Stimulated activated memory B cell treated with anti-CD40 and anti-IgM and Interleukin-4, amounts not matched to agents 10 μg/mL and 1 μg/mL and 100 μg/mL, for 72 hours (primary cell): ENCODE data around the gene ISYNA1.

Experiments used
- ATAC-seq: fragments of 150-1000 bp; cut with Tn5 transposase; 2 replicates; pipeline ENCODE4 v1.10.0; 2021
- H3K27ac Mint-ChIP-seq: one replicate; pipeline ENCODE4 v1.8.0; 2022; ENCODE audit warnings: mild to moderate bottlenecking, mixed read lengths
- H3K27me3 Mint-ChIP-seq: one replicate; pipeline ENCODE4 v1.8.0; 2022; ENCODE audit warnings: mixed read lengths
- H3K36me3 Mint-ChIP-seq: one replicate; pipeline ENCODE4 v1.8.0; 2022; ENCODE audit warnings: mixed read lengths
- H3K4me1 Mint-ChIP-seq: one replicate; pipeline ENCODE4 v1.8.0; 2022; ENCODE audit warnings: mixed read lengths
- H3K4me3 Mint-ChIP-seq: one replicate; pipeline ENCODE4 v1.8.0; 2022; ENCODE audit warnings: mild to moderate bottlenecking, moderate library complexity, mixed read lengths
- H3K9me3 Mint-ChIP-seq: one replicate; pipeline ENCODE4 v1.8.0; 2022; ENCODE audit warnings: mixed read lengths

The ISYNA1 gene

DNA sequence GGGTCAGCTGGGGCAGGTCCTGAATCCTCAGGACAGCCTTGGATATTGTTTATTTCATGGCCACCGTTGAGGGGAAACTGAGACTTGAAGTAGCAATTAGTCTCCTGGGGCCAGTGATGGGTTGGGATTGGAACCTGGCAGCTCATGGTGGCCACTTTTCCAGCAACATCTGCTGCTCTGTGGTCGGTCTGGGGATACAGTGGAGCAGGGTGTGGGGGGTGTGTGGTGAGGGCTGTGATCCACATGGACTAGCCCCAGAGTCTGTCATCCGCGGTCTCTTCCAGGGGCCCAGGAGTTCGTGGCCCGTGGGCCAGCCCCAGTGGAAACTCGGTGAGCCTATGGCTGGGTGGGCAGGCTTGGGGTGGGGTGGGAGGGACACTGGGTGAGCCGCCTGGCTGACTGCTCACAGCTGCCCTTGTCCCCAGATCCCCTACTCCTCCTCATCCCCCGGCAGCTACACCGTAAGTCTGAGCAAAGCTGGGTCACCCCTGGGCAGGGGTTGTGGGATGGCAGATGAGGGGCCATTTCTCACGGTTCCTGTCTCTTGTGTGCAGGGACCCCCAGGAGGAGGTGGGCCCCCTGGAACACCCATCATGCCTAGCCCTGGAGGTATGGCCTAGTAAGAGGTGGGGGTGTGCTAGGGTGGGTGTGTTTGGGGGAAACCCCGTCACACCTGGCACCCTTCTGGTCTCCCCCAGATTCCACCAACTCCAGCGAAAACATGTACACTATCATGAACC is 5.5 kb downstream of the ISYNA1 start:
- no peaks in the 10 kb centered on the region for H3K9me3 Mint-ChIP-seq
- H3K36me3 Mint-ChIP-seq: no peaks in the 10 kb centered on the region
- peak overlapping the region; percentile 65 for H3K27ac Mint-ChIP-seq
- peak overlapping the region; percentile 75 for H3K4me3 Mint-ChIP-seq
- ATAC-seq: no peak
- H3K4me1 Mint-ChIP-seq: peaks cover 48% of the 10 kb centered on the region
- H3K27me3 Mint-ChIP-seq: no peaks in the 10 kb centered on the region

DNA sequence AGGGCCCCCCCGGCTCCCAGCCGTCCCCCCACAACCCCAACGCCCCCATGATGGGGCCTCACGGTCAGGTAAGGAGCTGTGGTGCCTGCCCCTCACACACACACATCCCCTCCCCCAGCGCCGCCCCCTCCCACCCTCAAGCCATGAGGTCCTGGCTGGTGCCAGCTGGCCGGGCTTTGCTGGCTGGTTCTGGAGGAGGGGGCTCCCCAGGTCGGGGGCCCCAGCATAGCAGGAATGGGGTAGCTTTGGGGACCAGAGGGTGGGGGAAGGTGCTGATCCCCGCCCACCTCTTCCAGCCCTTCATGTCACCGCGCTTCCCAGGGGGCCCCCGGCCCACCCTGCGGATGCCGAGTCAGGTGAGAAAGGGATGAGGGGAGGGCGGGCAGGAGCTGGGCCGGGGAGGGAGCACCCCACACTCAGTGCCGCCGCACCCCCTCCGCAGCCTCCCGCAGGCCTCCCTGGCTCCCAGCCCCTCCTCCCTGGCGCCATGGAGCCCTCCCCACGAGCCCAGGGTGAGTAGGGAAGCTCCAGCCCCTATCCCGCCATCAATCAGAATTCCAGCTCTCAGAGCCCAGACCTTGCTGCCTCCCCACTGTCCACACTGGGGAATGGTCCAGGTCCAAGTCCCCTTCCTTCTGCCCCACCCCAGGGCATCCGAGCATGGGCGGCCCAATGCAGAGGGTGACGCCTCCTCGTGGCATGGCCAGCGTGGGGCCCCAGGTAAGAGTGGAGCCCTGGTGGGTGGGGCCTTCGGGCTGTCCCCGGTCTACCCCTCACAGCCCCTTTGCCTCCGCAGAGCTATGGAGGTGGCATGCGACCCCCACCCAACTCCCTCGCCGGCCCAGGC is 6.4 kb downstream of the ISYNA1 start:
- no peaks in the 10 kb centered on the region for H3K9me3 Mint-ChIP-seq
- ATAC-seq: no peak
- H3K27ac Mint-ChIP-seq: no peak overlapping the region
- no peak overlapping the region for H3K4me3 Mint-ChIP-seq
- no peaks in the 10 kb centered on the region for H3K36me3 Mint-ChIP-seq
- peaks cover 48% of the 10 kb centered on the region for H3K4me1 Mint-ChIP-seq
- H3K27me3 Mint-ChIP-seq: no peaks in the 10 kb centered on the region

DNA sequence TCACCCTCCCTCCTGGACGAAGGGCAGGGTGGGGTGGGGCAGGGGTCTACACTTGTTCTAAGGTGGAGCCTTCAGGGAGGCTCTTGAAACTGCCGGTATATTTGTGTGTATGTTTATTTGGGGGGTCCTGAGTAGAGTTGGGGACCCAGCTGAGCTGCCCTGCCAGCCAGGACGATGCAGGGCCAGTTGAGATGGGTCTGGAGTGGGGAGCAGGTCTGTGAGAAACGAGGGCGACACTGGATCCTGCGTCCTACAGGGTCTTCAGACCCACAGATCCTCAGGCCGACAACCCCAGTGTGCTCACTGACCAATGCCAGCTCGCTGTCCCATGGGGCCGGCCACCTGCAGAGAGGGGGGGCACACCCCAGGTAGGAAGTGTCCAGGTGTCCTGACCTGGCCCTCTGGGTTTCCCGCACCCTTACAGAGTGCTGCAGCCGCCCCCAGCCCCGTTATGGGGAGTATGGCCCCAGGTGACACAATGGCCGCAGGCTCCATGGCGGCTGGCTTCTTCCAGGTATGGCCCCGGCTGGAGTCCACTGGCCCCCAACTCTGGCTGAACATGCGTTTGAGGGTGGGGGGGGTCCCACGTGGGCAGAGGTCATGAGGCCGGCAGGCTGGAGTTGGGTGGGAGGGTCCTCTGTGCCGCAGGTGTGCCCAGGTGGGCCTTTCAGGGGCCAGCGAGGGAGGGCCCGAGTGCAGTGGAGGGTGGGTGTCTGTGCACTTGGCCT is 7.4 kb downstream of the ISYNA1 start:
- no peak for ATAC-seq
- H3K4me1 Mint-ChIP-seq: peaks cover 44% of the 10 kb centered on the region
- H3K27me3 Mint-ChIP-seq: no peaks in the 10 kb centered on the region
- no peaks in the 10 kb centered on the region for H3K36me3 Mint-ChIP-seq
- no peaks in the 10 kb centered on the region for H3K9me3 Mint-ChIP-seq
- H3K4me3 Mint-ChIP-seq: peak overlapping the region; percentile 16
- H3K27ac Mint-ChIP-seq: no peak overlapping the region

DNA sequence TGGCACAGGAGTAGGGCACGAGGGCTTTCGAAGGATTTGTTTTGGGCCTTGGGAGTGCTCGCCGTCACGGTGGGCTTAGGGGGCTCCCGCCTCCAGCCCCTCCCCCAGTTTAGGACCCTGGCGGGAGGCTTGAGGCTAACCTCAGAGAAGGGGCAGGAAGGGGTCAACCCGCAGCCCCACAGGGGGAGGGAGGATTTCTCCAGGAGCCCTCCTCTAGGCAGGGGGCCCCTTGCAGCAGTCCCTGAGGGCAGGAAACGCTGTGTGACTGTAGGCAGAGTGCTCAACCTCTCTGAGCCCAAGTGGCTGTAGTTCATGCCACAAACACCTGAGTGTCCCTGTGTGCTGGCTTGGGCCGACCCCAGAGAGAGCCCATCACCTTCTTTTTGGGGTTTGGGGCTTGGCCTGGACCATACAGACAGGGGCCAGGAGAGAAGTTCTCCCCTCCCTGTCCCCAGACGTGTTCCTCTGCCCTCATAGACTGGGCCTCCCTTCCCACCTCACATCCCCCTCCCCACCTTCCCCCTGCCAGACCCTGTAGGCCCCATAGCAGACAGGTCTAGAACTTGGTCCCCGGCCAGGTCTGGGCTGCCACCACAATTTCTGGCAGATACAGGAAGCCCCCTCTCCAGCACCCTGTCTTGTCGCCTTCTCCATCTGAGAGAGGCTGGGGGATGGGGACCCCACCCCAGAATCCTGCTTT is 8.1 kb downstream of the ISYNA1 start:
- no peak for ATAC-seq
- no peaks in the 10 kb centered on the region for H3K9me3 Mint-ChIP-seq
- H3K4me3 Mint-ChIP-seq: peak overlapping the region; percentile 46
- no peaks in the 10 kb centered on the region for H3K36me3 Mint-ChIP-seq
- H3K4me1 Mint-ChIP-seq: peaks cover 43% of the 10 kb centered on the region
- H3K27me3 Mint-ChIP-seq: no peaks in the 10 kb centered on the region
- peak overlapping the region; percentile 66 for H3K27ac Mint-ChIP-seq

DNA sequence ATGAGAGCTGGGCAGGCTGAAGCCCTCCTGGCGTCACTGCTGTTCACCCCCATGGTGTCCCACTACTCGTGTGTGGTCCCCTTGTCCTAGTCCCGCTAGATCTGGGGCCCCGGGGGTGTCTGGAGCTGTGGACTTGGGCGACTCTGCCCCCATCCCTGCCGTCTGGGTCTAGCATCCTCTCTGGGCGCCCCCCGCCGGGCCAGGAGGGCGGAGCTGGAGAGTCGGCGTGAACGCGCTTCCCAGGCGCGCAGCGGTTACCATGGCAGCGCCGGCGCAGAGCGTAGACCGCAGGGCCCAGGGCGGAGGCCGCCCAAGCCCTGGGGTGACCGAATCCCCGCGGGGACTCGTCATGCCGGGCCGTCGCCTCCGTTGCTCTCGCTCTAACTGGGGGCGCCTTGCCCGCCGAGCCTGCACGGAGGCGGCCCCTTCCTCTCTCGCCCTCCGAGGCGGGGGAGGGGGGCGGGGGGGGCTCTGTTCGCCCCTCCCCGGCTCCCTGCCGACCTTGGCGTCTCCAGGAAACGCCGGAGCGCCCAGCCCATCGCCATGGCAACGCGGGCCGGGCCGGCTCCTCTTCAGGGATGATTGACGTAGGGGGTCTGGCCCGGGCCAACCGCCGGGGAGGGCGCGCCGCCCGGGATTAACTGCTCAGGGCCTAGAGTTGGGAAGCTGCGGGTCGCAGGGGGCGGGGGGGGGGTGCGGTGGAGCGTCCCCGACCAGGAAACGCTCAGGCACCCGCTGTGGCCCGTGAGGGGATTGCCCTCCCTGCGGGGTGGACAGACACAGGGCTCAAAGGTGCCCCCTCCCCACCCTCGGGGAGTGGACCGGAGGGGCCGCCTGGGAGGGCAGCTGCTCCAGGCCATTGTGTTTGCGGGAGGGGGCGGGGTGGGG is 8.9 kb downstream of the ISYNA1 start:
- Mint-ChIP-seq H3K36me3 (no peaks in the 10 kb centered on the region), H3K27me3 (no peaks in the 10 kb centered on the region), H3K27ac (peak overlapping the region; percentile 66), H3K9me3 (no peaks in the 10 kb centered on the region), H3K4me1 (peaks cover 41% of the 10 kb centered on the region), H3K4me3 (peak overlapping the region; percentile 66)
- peak; percentile 83 for ATAC-seq

DNA sequence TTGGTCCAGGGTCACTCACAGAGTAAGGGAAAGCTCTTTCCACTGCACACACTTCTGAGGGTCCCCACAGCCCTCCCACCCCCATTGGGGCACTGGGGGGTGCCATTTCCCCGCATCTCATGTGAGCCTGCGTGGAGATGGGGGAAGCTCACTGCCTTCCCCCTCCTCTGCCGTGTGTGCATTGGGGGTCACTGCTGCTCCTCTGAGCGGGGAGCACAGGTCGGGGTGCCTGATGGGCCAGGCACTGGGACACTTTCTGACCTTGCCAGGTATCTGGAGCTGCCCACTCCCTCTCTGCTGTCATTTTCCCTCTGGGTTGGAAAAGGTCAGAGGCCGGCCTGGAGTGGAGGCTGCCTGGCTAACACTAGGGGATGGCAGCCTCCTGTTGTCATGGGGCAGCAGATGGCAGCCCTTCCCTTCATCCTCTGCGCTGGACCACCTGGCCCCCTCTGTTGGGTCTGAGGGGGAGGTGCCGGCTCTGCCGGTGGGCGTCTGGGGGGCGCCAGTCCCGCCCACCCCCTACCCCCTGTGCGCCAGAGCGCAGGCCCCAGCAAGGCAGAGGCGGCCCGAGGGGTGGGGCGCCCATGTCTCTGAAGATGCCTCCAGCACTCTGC is 9.7 kb downstream of the ISYNA1 start:
- Mint-ChIP-seq H3K4me1 (peaks cover 43% of the 10 kb centered on the region), H3K27me3 (no peaks in the 10 kb centered on the region), H3K9me3 (no peaks in the 10 kb centered on the region), H3K27ac (peak overlapping the region; percentile 66), H3K4me3 (peak overlapping the region; percentile 66), H3K36me3 (no peaks in the 10 kb centered on the region)
- ATAC-seq: no peak

DNA sequence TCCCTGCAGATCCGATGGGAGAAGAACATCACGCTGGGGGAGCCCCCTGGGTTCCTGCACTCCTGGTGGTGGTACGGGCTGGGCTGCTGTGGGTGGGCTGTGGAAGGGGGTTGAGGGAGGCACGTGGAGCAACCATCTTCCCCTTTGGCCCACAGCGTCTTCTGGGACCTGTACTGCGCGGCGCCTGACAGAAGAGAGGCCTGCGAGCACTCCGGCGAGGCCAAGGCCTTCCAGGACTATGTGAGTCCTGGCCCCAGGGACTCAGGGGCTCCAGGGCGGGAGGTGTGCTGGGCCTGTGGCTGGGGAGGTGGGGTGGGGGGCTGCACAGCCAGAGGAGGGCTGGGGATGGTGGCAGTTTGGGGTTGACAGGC is 10.2 kb downstream of the ISYNA1 start:
- Mint-ChIP-seq H3K9me3 (no peaks in the 10 kb centered on the region), H3K27ac (no peak overlapping the region), H3K36me3 (no peaks in the 10 kb centered on the region), H3K4me3 (no peak overlapping the region), H3K4me1 (peaks cover 45% of the 10 kb centered on the region), H3K27me3 (no peaks in the 10 kb centered on the region)
- ATAC-seq: no peak

DNA sequence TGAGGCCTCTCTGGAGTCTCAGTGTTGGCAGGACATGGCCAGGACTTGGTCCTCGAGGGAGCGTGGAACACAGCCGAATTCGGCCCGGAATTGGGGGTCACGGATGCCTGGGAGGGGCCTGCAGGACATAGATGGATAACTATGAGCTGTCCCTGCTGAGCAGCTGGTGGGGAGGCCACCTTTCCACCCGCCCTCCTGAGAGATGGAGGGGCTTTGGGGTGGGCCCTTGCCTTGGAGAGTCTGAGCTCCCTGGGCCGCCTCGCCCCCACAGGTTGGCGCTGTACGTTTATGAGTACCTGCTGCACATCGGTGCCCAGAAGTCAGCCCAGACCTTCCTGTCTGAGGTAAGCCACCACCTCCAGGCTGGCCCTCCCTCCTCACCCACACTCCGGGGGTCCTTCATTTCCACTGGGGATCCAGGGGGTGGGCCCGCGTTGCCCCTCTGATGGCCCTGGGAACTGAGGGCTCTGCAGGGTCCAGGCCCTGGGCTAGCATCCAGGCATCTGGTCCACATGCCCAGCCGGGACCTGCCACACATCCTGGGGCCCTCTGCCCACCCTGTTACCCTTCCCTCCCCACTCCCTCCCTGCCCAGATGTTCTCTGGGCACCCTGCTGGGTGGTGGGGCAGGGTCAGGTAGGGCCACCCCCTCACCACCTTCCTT is 10.7 kb downstream of the ISYNA1 start:
- Mint-ChIP-seq H3K27ac (no peak overlapping the region), H3K9me3 (no peaks in the 10 kb centered on the region), H3K4me1 (peaks cover 47% of the 10 kb centered on the region), H3K36me3 (no peaks in the 10 kb centered on the region), H3K27me3 (no peaks in the 10 kb centered on the region), H3K4me3 (no peak overlapping the region)
- no peak for ATAC-seq

DNA sequence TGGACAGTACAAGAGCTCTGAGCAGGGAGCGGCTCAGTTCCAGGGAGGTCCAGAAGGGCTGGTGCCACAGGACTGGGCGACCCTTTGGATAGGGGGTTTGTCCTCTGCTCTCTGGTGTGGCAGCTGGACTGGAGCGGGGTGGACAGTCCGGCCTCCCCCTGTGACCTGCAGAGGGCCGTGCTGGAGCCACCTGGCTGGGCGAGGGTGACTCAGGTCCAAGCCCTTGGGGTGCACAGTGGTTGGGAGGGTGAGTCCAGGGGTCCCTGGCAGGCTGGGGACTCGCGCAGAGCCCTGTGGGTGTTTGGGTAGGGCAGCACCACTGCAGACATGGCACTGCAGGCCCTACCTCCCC is 11.5 kb downstream of the ISYNA1 start:
- Mint-ChIP-seq H3K27ac (no peak overlapping the region), H3K27me3 (no peaks in the 10 kb centered on the region), H3K4me3 (no peak overlapping the region), H3K4me1 (peaks cover 51% of the 10 kb centered on the region), H3K9me3 (no peaks in the 10 kb centered on the region), H3K36me3 (no peaks in the 10 kb centered on the region)
- ATAC-seq: no peak

DNA sequence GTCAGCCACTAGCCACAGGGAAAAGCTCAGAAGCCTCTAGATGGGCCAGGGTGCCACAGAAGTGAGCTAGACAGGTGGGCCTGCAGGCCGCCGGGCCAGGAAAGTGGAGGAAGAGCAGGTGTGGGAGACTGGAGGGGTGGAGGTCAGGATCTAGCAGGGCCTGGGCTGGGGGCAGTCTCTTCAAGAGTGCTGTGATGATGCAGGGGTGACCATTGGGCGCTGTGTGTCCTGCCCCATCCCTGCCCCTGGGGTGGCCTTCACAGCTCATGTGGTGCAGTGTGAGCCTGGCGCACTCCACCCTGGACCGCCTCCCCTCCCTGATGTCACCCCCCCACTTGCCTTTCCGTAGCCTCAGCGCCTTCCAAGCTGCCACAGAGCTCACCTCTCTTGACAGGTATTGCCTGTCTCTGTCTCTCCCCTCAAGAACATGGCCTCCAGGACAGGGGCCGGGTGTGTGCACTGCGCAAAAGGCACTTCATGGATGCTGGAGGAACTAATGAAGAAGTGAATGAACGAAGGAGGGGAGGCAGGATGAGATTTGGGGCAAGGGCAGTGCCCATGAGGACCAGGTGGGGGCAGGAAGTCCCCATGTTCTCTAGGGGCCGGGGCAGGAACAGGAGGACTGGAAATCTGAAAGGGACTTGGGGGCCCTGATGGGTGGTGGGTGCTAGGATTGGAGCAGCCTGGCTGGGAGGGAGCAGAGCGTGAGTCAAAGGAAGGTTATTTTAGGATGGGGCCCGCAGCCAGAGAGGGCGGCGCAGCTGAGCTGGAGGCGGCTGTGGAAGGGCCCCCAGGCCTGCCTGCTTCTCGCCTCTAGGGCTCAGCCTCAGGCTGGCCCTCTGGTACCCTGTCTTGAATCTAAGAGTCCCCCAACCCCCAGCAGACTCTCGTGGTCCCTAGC is 12.2 kb downstream of the ISYNA1 start:
- H3K27ac Mint-ChIP-seq: peak overlapping the region; percentile 2

DNA sequence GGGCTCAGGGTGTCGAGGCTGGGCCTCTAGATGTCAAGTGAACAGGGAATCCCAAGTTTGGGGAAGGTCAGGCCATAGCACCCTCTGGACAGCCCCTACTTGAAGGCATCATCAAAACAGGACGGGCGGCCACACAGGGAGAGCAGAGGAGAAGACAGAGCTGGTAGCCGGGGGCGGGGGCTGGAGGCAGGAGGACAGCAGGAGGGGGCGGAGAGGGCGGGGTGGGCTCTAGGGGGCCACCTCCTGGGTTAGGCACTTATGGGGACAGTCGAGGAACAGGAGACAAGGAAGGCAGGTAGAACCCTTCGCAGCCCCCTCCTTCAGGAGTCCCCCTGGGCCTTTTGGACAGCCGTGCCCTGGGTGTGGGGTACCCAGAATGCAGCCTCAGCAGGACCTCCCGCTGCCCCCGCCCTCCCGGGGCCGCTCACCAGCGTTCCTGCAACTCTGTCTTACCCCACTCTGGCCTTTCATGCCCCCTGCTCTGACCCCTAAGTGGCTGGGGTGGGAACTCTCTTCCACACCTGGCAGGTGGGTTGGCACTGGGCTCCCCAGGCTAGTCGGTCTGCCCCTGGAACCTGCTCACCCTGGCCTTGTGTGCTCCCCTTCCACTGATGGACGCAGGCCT is 12.9 kb downstream of the ISYNA1 start:
- H3K4me3 Mint-ChIP-seq: no peak overlapping the region
- H3K27ac Mint-ChIP-seq: peak overlapping the region; percentile 2
- ATAC-seq: no peak
- peaks cover 56% of the 10 kb centered on the region for H3K4me1 Mint-ChIP-seq
- H3K36me3 Mint-ChIP-seq: no peaks in the 10 kb centered on the region
- no peaks in the 10 kb centered on the region for H3K27me3 Mint-ChIP-seq
- no peaks in the 10 kb centered on the region for H3K9me3 Mint-ChIP-seq

More for the DNA sequence above, 12.2 kb downstream of the ISYNA1 start:
- no peak overlapping the region for H3K4me3 Mint-ChIP-seq
- ATAC-seq: no peak
- no peaks in the 10 kb centered on the region for H3K36me3 Mint-ChIP-seq
- H3K4me1 Mint-ChIP-seq: peaks cover 57% of the 10 kb centered on the region
- no peaks in the 10 kb centered on the region for H3K27me3 Mint-ChIP-seq
- H3K9me3 Mint-ChIP-seq: no peaks in the 10 kb centered on the region

DNA sequence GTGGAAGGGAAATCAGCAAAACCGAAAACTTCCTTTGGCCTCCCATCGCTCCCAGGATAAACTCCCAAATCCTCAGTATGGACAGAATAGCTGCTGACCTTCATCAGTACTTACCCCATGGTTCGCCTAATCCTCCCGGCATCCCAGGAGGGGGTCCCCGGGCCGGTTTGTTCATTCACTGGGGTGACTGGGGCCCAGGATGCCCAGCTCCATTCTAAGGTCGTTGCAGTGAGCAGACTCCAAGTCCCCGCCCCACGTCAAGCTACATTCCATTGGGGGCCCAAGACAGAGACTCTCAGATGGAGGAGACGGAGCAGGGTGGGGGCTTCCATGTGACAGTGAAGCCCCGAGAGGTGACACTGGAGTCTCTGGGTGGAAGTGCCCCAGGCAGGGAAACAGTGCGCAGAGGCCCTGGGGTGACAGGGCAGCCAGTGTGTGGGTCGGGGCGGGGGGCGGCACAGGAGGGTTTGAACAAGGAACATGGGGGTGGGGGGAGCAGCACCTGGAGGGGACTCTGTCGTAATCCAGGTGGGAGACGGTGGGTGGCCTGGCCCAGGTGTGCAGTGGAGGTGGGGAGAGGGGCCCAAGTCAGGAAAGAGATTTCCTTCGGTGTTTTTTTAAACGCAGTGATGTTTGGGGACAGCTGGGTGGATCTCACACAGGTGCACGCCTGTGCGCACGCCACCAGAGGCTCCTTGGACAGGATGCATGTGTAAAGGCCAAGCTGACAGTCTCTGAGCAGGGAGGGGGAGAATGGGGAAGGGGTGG is 13.6 kb downstream of the ISYNA1 start:
- Mint-ChIP-seq H3K27me3 (no peaks in the 10 kb centered on the region), H3K4me1 (peaks cover 52% of the 10 kb centered on the region), H3K27ac (no peak overlapping the region), H3K4me3 (no peak overlapping the region), H3K9me3 (no peaks in the 10 kb centered on the region), H3K36me3 (no peaks in the 10 kb centered on the region)
- ATAC-seq: no peak
